Measurements from ENCODE around the gene SCN9A. TPM values are rescaled to one million over a fixed set of nuclear protein-coding genes. Genes with fewer than 3 reads are reported as not detected.
"Not testable (repeated sequence)": the region's sequence is repeated elsewhere in the genome, so short reads cannot be mapped to it uniquely, and the experiment has no call there.

SCN9A gene
- total RNA-seq, 1 donor from 2014 or later: 47.3 TPM

DNA sequence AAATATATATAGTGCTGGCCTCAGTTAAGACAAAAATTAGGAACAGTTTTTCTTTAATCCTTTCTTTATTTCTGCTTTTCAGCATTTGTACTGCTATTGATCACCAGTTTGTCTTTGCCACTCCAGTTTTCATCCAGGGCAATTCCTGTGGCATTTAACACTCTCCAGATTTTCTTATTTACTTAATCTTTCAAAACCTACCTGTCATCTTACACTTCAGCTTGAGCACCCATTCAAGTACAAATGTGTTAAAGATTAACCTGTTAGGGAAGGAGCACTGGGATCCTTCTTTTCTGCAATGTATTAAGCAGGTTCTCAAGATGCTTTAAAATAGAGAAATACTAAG, 146.1 kb downstream of the SCN9A start:
- no peak for DNase-seq (ENCODE audit: low spot score)
- Mint-ChIP-seq H3K4me3 (ENCODE audit: unreplicated experiment) (no peak overlapping the region), H3K27ac (ENCODE audit: unreplicated experiment) (no peak overlapping the region), H3K27me3 (ENCODE audit: unreplicated experiment) (peaks cover 3% of the 10 kb centered on the region), H3K36me3 (ENCODE audit: low read depth, unreplicated experiment) (no peaks in the 10 kb centered on the region), H3K4me1 (ENCODE audit: unreplicated experiment) (no peaks in the 10 kb centered on the region), H3K9me3 (ENCODE audit: unreplicated experiment) (no peaks in the 10 kb centered on the region)
- TF ChIP-seq, protein P1, sequence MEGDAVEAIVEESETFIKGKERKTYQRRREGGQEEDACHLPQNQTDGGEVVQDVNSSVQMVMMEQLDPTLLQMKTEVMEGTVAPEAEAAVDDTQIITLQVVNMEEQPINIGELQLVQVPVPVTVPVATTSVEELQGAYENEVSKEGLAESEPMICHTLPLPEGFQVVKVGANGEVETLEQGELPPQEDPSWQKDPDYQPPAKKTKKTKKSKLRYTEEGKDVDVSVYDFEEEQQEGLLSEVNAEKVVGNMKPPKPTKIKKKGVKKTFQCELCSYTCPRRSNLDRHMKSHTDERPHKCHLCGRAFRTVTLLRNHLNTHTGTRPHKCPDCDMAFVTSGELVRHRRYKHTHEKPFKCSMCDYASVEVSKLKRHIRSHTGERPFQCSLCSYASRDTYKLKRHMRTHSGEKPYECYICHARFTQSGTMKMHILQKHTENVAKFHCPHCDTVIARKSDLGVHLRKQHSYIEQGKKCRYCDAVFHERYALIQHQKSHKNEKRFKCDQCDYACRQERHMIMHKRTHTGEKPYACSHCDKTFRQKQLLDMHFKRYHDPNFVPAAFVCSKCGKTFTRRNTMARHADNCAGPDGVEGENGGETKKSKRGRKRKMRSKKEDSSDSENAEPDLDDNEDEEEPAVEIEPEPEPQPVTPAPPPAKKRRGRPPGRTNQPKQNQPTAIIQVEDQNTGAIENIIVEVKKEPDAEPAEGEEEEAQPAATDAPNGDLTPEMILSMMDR (IDR thresholded peaks at IDR 0.05; ENCODE audit: unreplicated experiment): no peak

DNA sequence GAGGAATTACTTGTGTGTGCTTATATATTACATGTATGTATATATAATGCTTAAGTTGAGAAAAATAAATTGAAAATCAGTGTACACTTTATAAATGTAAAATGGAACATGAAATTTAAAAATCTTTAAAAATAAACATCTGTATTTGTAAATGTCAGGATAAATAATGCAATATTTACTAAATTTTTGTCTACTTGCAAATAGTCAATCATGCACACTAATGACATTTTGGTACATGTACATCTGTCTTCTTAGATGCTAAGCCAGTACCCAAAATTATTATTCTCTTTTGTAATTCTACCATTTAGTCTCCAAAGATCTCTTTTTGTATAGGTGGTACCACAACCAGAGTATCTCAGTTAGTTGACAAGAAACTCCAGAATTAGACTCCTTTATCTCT, 151.5 kb downstream of the SCN9A start:
- DNase-seq (ENCODE audit: low spot score): no peak
- Mint-ChIP-seq H3K36me3 (ENCODE audit: low read depth, unreplicated experiment) (no peaks in the 10 kb centered on the region), H3K9me3 (ENCODE audit: unreplicated experiment) (no peaks in the 10 kb centered on the region), H3K27me3 (ENCODE audit: unreplicated experiment) (no peaks in the 10 kb centered on the region), H3K27ac (ENCODE audit: unreplicated experiment) (no peak overlapping the region), H3K4me1 (ENCODE audit: unreplicated experiment) (peaks cover 3% of the 10 kb centered on the region), H3K4me3 (ENCODE audit: unreplicated experiment) (no peak overlapping the region)
- TF ChIP-seq, protein P1 (IDR thresholded peaks at IDR 0.05; ENCODE audit: unreplicated experiment): no peak

DNA sequence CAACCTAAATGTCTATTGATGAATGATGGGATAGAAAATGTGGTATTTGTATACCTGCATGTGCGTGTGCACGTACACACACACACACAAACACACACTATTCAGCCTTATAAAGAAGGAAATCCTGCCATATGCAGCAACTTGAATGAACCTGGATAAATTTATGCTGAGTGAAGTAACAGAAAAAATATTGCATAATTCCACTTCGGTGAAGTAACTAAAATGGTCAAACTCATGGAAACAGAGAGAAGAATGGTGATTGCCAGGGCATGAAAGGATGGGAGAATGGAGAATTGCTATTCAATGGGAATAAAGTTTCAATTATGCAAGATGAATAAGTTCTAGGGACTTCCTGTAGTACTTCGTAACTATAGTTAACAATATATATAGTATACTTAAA, 152.4 kb downstream of the SCN9A start:
- Mint-ChIP-seq H3K27me3 (ENCODE audit: unreplicated experiment) (no peaks in the 10 kb centered on the region), H3K36me3 (ENCODE audit: low read depth, unreplicated experiment) (no peaks in the 10 kb centered on the region), H3K9me3 (ENCODE audit: unreplicated experiment) (no peaks in the 10 kb centered on the region), H3K27ac (ENCODE audit: unreplicated experiment) (no peak overlapping the region), H3K4me1 (ENCODE audit: unreplicated experiment) (peaks cover 3% of the 10 kb centered on the region), H3K4me3 (ENCODE audit: unreplicated experiment) (no peak overlapping the region)
- TF ChIP-seq, protein P1 (IDR thresholded peaks at IDR 0.05; ENCODE audit: unreplicated experiment): no peak
- no peak for DNase-seq (ENCODE audit: low spot score)

DNA sequence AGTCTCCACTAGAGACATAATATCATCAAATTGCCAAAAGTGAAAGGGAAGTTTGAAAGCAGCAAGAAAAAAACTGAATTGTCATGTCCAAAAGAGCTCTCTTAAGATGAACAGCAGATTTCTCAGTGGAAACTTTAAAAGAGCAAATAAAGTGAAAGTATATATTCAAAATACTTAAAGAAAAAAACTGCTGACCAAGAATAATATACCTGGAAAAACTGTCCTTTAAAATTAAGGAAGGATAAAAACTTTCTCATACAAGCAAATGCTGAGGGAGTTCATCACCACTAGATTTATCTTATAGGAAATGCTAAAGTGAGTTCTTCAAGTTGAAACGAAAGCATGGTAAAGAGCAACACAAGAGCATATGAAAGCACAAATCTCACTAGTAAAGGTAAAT, 164.7 kb downstream of the SCN9A start:
- H3K27me3 Mint-ChIP-seq (ENCODE audit: unreplicated experiment): peaks cover 1% of the 10 kb centered on the region
- H3K36me3 Mint-ChIP-seq (ENCODE audit: low read depth, unreplicated experiment): peaks cover 25% of the 10 kb centered on the region
- DNase-seq (ENCODE audit: low spot score): no peak
- no peaks in the 10 kb centered on the region for H3K4me1 Mint-ChIP-seq (ENCODE audit: unreplicated experiment)
- H3K27ac Mint-ChIP-seq (ENCODE audit: unreplicated experiment): no peak overlapping the region
- TF ChIP-seq, protein P1 (IDR thresholded peaks at IDR 0.05; ENCODE audit: unreplicated experiment): no peak
- H3K9me3 Mint-ChIP-seq (ENCODE audit: unreplicated experiment): no peaks in the 10 kb centered on the region
- H3K4me3 Mint-ChIP-seq (ENCODE audit: unreplicated experiment): no peak overlapping the region

DNA sequence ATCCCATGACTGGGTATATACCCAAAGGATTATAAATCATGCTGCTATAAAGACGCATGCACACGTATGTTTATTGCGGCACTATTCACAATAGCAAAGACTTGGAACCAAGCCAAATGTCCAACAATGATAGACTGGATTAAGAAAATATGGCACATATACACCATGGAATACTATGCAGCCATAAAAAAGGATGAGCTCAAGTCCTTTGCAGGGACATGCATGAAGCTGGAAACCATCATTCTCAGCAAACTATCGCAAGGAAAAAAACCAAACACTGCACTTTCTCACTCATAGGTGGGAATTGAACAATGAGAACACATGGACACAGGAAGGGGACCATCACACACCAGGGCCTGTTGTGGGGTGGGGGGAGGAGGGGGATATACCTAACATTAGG, 165.8 kb downstream of the SCN9A start:
- H3K4me1 Mint-ChIP-seq (ENCODE audit: unreplicated experiment); H3K9me3 Mint-ChIP-seq (ENCODE audit: unreplicated experiment); H3K27ac Mint-ChIP-seq (ENCODE audit: unreplicated experiment); H3K4me3 Mint-ChIP-seq (ENCODE audit: unreplicated experiment); DNase-seq (ENCODE audit: low spot score); H3K27me3 Mint-ChIP-seq (ENCODE audit: unreplicated experiment): not testable (repeated sequence)
- peaks cover 23% of the 10 kb centered on the region for H3K36me3 Mint-ChIP-seq (ENCODE audit: low read depth, unreplicated experiment)

DNA sequence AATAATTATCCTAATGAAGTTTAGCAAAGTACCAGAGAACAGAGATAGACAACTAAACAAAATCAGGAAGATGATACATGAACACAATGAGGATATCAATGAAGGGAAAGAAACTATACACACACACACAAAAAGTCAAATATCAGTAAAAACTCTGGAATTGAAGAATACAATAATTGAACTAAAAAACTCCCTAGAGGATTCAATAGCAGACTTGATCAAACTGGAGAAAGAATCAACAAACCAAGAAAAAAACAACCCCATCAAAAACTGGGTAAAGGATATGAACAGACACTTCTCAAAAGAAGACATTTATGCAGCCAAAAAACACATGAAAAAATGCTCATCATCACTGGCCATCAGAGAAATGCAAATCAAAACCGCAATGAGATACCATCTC, 166.4 kb downstream of the SCN9A start:
- H3K36me3 Mint-ChIP-seq (ENCODE audit: low read depth, unreplicated experiment): peaks cover 25% of the 10 kb centered on the region
- H3K27ac Mint-ChIP-seq (ENCODE audit: unreplicated experiment); H3K9me3 Mint-ChIP-seq (ENCODE audit: unreplicated experiment); H3K4me1 Mint-ChIP-seq (ENCODE audit: unreplicated experiment); DNase-seq (ENCODE audit: low spot score); H3K27me3 Mint-ChIP-seq (ENCODE audit: unreplicated experiment); H3K4me3 Mint-ChIP-seq (ENCODE audit: unreplicated experiment): not testable (repeated sequence)

DNA sequence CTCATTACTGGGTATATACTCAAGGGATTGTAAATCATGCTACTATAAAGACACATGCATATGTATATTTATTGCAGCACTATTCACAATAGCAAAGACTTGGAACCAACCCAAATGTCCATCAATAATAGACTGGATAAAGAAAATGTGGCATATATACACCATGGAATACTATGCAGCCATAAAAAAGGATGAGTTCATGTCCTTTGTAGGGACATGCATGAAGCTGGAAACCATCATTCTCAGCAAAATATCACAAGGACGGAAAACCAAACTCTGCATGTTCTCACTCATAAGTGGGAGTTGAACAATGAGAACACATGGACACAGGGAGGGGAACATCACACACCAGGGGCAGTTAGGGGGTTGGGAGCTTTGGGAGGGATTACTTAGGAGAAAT, 169.6 kb downstream of the SCN9A start:
- not testable (repeated sequence) for H3K27me3 Mint-ChIP-seq (ENCODE audit: unreplicated experiment); DNase-seq (ENCODE audit: low spot score); H3K4me3 Mint-ChIP-seq (ENCODE audit: unreplicated experiment); H3K9me3 Mint-ChIP-seq (ENCODE audit: unreplicated experiment); H3K4me1 Mint-ChIP-seq (ENCODE audit: unreplicated experiment); H3K27ac Mint-ChIP-seq (ENCODE audit: unreplicated experiment)
- H3K36me3 Mint-ChIP-seq (ENCODE audit: low read depth, unreplicated experiment): peaks cover 38% of the 10 kb centered on the region
